NCI-H2107 (cell line): ENCODE results near the gene EBP.

Source experiments
- DNase-seq: peaks from one replicate; lab custom pipeline; 2025; lab: John Stamatoyannopoulos, UW

EBP gene

GRCh38 chrX:48521353-48522243, at the start of gene EBP:
Gene EBP, plus strand, starts transcription at chrX:48521808. Its CDS starts 1,964 bp downstream, at chrX:48523772.
- peak; percentile 89 for DNase-seq

GRCh38 chrX:48472225-48472624, 49.4 kb upstream of the EBP start:
- no peak for DNase-seq

GRCh38 chrX:48472851-48473703, 48.5 kb upstream of the EBP start:
- no peak for DNase-seq

GRCh38 chrX:48473704-48473990, 48.0 kb upstream of the EBP start:
- DNase-seq: no peak

- DNase-seq: no peak
Measured at GRCh38 chrX:48474127-48474526, 47.5 kb upstream of the EBP start.

- no peak for DNase-seq
Measured at GRCh38 chrX:48474581-48474980, 47.0 kb upstream of the EBP start.

- no peak for DNase-seq
Measured at GRCh38 chrX:48475296-48475695, 46.3 kb upstream of the EBP start.

- DNase-seq: peak; percentile 82
Measured at GRCh38 chrX:48475774-48476577, 45.6 kb upstream of the EBP start, which contains the start of gene FTSJ1. Gene FTSJ1, plus strand, starts transcription at chrX:48476199. Its CDS starts 1,849 bp downstream, at chrX:48478048.

- DNase-seq: no peak
Measured at GRCh38 chrX:48476919-48477318, 44.7 kb upstream of the EBP start.

- DNase-seq: no peak
Measured at GRCh38 chrX:48477960-48478755, 43.5 kb upstream of the EBP start.

GRCh38 chrX:48478806-48479205, 42.8 kb upstream of the EBP start:
- no peak for DNase-seq

- no peak for DNase-seq
Measured at GRCh38 chrX:48480142-48480541, 41.5 kb upstream of the EBP start.

GRCh38 chrX:48480583-48480982, 41.0 kb upstream of the EBP start:
- DNase-seq: no peak

- no peak for DNase-seq
Measured at GRCh38 chrX:48482526-48482925, 39.1 kb upstream of the EBP start.

- no peak for DNase-seq
Measured at GRCh38 chrX:48487362-48487798, 34.2 kb upstream of the EBP start.

- DNase-seq: no peak
Measured at GRCh38 chrX:48488034-48488433, 33.6 kb upstream of the EBP start.

- DNase-seq: no peak
Measured at GRCh38 chrX:48489296-48489695, 32.3 kb upstream of the EBP start.

GRCh38 chrX:48489892-48490291, 31.7 kb upstream of the EBP start:
- no peak for DNase-seq

GRCh38 chrX:48490661-48491060, 30.9 kb upstream of the EBP start:
- DNase-seq: no peak

GRCh38 chrX:48491809-48492208, 29.8 kb upstream of the EBP start:
- no peak for DNase-seq

- no peak for DNase-seq
Measured at GRCh38 chrX:48492293-48492910, 29.2 kb upstream of the EBP start.
